ENCODE results near the gene ATP6V0C. TPM values are rescaled to one million over a fixed set of nuclear protein-coding genes. Genes with fewer than 3 reads are reported as not detected.
A peak's percentile ranks its signal among the peaks of the same experiment; 100 is the strongest.

ATP6V0C gene
- total and polyA plus RNA-seq, 2 of the 13 experiments (the other 11 are each of a cell fraction or from before 2014, with no cell fraction given) = 10.4 to 20.1 TPM

DNA sequence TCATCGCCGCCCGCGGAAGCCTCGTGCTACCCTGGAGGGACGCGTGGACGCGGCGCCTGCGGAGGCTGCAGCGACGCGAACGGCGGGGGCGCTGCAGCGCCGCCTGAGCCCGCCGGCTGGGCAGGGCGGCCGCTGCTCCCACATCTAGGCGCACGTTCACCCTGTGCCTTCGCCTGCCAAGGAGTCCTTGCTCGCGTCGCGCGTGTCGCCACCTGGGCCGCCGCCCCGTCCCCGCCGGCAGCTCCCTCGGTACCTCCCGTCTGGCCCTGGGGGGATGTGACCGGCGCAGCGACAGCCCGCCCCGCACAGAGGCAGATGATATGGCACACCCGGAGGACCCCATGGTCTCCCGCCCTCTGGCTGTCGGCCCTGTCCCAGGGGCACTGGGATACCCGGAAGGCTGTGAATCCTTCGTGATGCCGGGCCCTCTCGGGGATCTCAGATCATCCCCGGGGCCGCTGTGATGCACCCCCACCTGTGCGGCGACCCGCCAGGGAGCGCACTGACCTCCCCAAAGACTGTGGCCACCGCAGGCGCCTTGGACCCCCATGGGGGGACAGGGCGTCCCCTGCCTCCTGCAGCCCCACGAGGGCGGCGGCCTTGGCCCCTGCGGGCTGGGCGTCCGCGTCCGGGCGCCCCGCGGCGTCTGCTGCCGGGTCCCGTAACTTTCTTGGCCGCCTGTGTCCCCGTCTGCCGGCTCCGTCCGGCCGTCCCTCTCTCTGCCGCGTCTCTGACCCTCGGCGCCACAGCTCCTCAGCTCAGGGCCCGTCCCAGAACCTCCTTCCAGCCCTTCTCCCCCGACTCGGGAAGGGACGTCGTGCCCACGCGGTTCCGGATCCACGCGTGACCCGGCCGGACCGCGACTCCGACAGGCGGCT is 39.5 kb upstream of the ATP6V0C start (continued):
- TF ChIP-seq, protein P1, sequence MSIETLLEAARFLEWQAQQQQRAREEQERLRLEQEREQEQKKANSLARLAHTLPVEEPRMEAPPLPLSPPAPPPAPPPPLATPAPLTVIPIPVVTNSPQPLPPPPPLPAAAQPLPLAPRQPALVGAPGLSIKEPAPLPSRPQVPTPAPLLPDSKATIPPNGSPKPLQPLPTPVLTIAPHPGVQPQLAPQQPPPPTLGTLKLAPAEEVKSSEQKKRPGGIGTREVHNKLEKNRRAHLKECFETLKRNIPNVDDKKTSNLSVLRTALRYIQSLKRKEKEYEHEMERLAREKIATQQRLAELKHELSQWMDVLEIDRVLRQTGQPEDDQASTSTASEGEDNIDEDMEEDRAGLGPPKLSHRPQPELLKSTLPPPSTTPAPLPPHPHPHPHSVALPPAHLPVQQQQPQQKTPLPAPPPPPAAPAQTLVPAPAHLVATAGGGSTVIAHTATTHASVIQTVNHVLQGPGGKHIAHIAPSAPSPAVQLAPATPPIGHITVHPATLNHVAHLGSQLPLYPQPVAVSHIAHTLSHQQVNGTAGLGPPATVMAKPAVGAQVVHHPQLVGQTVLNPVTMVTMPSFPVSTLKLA (IDR thresholded peaks at IDR 0.05) = no peak
- TF ChIP-seq ZNF331 (CRISPR knock-in tag; IDR thresholded peaks at IDR 0.05) (no peak), HOXD1 (CRISPR knock-in tag; IDR thresholded peaks at IDR 0.05) (0 out of 2 replicates have a peak, but pooled peaks have one; percentile 29), MIXL1 (CRISPR knock-in tag; IDR thresholded peaks at IDR 0.05) (no peak), GABPB1 (CRISPR knock-in tag; IDR thresholded peaks at IDR 0.05) (no peak; the same call in 1 of the 2 replicates), FOXA1 (IDR thresholded peaks at IDR 0.05) (no peak), FOXA1 (CRISPR knock-in tag; IDR thresholded peaks at IDR 0.05) (no peak), EZH2 (conservative IDR thresholded peaks at IDR 0.05; ENCODE audit: low read depth, low read length) (no peak), RXRA (CRISPR knock-in tag; IDR thresholded peaks at IDR 0.05) (no peak), CC2D1A (CRISPR knock-in tag; IDR thresholded peaks at IDR 0.05) (no peak), NAIF1 (CRISPR knock-in tag; IDR thresholded peaks at IDR 0.05; ENCODE audit: borderline replicate concordance) (no peak), SMAD3 (CRISPR knock-in tag; IDR thresholded peaks at IDR 0.05) (no peak), TEAD3 (CRISPR knock-in tag; optimal IDR thresholded peaks at IDR 0.05; ENCODE audit: borderline replicate concordance) (no peak), RARA (CRISPR knock-in tag; IDR thresholded peaks at IDR 0.05) (no peak)
- TF ChIP-seq, protein P2, sequence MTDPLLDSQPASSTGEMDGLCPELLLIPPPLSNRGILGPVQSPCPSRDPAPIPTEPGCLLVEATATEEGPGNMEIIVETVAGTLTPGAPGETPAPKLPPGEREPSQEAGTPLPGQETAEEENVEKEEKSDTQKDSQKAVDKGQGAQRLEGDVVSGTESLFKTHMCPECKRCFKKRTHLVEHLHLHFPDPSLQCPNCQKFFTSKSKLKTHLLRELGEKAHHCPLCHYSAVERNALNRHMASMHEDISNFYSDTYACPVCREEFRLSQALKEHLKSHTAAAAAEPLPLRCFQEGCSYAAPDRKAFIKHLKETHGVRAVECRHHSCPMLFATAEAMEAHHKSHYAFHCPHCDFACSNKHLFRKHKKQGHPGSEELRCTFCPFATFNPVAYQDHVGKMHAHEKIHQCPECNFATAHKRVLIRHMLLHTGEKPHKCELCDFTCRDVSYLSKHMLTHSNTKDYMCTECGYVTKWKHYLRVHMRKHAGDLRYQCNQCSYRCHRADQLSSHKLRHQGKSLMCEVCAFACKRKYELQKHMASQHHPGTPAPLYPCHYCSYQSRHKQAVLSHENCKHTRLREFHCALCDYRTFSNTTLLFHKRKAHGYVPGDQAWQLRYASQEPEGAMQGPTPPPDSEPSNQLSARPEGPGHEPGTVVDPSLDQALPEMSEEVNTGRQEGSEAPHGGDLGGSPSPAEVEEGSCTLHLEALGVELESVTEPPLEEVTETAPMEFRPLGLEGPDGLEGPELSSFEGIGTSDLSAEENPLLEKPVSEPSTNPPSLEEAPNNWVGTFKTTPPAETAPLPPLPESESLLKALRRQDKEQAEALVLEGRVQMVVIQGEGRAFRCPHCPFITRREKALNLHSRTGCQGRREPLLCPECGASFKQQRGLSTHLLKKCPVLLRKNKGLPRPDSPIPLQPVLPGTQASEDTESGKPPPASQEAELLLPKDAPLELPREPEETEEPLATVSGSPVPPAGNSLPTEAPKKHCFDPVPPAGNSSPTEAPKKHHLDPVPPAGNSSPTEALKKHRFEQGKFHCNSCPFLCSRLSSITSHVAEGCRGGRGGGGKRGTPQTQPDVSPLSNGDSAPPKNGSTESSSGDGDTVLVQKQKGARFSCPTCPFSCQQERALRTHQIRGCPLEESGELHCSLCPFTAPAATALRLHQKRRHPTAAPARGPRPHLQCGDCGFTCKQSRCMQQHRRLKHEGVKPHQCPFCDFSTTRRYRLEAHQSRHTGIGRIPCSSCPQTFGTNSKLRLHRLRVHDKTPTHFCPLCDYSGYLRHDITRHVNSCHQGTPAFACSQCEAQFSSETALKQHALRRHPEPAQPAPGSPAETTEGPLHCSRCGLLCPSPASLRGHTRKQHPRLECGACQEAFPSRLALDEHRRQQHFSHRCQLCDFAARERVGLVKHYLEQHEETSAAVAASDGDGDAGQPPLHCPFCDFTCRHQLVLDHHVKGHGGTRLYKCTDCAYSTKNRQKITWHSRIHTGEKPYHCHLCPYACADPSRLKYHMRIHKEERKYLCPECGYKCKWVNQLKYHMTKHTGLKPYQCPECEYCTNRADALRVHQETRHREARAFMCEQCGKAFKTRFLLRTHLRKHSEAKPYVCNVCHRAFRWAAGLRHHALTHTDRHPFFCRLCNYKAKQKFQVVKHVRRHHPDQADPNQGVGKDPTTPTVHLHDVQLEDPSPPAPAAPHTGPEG (CRISPR knock-in tag; IDR thresholded peaks at IDR 0.05) = no peak; the same call in 1 of the 2 replicates
- TF ChIP-seq, protein P3, sequence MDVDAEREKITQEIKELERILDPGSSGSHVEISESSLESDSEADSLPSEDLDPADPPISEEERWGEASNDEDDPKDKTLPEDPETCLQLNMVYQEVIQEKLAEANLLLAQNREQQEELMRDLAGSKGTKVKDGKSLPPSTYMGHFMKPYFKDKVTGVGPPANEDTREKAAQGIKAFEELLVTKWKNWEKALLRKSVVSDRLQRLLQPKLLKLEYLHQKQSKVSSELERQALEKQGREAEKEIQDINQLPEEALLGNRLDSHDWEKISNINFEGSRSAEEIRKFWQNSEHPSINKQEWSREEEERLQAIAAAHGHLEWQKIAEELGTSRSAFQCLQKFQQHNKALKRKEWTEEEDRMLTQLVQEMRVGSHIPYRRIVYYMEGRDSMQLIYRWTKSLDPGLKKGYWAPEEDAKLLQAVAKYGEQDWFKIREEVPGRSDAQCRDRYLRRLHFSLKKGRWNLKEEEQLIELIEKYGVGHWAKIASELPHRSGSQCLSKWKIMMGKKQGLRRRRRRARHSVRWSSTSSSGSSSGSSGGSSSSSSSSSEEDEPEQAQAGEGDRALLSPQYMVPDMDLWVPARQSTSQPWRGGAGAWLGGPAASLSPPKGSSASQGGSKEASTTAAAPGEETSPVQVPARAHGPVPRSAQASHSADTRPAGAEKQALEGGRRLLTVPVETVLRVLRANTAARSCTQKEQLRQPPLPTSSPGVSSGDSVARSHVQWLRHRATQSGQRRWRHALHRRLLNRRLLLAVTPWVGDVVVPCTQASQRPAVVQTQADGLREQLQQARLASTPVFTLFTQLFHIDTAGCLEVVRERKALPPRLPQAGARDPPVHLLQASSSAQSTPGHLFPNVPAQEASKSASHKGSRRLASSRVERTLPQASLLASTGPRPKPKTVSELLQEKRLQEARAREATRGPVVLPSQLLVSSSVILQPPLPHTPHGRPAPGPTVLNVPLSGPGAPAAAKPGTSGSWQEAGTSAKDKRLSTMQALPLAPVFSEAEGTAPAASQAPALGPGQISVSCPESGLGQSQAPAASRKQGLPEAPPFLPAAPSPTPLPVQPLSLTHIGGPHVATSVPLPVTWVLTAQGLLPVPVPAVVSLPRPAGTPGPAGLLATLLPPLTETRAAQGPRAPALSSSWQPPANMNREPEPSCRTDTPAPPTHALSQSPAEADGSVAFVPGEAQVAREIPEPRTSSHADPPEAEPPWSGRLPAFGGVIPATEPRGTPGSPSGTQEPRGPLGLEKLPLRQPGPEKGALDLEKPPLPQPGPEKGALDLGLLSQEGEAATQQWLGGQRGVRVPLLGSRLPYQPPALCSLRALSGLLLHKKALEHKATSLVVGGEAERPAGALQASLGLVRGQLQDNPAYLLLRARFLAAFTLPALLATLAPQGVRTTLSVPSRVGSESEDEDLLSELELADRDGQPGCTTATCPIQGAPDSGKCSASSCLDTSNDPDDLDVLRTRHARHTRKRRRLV (CRISPR knock-in tag; IDR thresholded peaks at IDR 0.05) = no peak
